HG03159 (cell line): Measurements from ENCODE around the gene WASHC4.
"Not testable (repeated sequence)": the region's sequence is repeated elsewhere in the genome, so short reads cannot be mapped to it uniquely, and the experiment has no call there.

Source experiments
- ATAC-seq: cut with Tn5 transposase; IDR thresholded peaks from one replicate; pipeline ENCODE4 v1.9.1; 2021; ENCODE audit warnings: mild to moderate bottlenecking, moderate library complexity; ENCODE audit not compliant: unreplicated experiment

Gene WASHC4

GRCh38 chr12:105157606-105158005 is 50.1 kb downstream of the WASHC4 start:
- no peak for ATAC-seq

- no peak for ATAC-seq
Measured at GRCh38 chr12:105158876-105159275, 51.3 kb downstream of the WASHC4 start.

GRCh38 chr12:105162174-105162573 is 54.6 kb downstream of the WASHC4 start:
- no peak for ATAC-seq

DNA sequence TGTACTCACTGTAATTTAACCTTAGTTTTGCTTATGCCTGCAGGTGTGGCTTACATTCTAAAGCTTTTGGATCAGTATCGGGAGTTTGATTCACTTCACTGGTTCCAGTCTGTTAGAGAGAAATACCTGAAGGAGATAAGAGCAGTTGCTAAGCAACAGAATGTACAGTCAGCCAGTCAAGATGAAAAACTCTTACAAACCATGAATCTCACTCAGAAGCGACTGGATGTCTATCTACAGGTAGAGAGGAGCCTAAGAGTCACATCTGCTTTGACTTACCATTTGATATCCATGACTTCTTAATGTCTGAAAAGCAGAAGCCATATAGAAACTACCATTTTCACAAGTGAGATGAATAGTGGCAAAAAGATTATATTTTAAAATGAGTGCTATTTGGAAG is 56.5 kb downstream of the WASHC4 start:
- ATAC-seq: no peak

- ATAC-seq: no peak
Measured at GRCh38 chr12:105166736-105167135, 59.2 kb downstream of the WASHC4 start.

- ATAC-seq: no peak
Measured at GRCh38 chr12:105167346-105167745, 59.8 kb downstream of the WASHC4 start.

DNA sequence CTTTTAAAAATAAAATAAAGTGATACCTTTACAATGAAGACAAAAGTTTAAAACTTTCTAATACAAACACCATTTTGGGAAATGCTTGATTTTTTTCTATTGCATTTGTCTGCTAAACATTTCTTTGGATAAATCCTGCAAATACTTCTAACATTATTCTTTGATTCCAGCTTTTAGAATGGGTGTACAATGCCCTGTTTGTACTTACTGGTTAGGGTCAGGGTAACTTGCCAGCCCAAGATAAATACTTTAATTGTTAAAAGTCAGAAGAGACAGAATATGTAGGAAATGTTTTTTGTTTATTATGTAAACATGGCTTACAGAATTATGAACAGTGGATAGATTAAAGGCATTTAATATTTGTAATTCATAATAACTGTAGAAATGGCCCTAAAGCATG is 60.5 kb downstream of the WASHC4 start:
- ATAC-seq: no peak

DNA sequence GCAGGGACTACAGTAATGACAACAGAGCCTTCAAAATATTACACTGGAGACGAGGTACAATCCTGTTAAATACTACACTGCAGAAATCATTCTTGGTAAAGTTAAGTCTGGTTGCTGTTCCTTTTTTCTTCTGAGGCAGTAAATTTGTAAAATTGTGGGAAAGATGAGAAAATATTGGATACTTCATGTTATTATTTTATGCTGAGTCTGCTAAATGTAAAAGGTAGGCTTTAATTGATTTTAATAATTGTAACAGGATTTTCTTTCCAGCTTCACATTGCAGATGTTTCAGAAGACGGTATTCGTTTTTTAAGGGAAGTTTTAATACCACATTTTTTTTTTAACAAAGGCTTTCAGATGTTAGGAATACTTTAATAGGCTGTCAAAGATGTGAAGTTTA is 62.6 kb downstream of the WASHC4 start:
- no peak for ATAC-seq

DNA sequence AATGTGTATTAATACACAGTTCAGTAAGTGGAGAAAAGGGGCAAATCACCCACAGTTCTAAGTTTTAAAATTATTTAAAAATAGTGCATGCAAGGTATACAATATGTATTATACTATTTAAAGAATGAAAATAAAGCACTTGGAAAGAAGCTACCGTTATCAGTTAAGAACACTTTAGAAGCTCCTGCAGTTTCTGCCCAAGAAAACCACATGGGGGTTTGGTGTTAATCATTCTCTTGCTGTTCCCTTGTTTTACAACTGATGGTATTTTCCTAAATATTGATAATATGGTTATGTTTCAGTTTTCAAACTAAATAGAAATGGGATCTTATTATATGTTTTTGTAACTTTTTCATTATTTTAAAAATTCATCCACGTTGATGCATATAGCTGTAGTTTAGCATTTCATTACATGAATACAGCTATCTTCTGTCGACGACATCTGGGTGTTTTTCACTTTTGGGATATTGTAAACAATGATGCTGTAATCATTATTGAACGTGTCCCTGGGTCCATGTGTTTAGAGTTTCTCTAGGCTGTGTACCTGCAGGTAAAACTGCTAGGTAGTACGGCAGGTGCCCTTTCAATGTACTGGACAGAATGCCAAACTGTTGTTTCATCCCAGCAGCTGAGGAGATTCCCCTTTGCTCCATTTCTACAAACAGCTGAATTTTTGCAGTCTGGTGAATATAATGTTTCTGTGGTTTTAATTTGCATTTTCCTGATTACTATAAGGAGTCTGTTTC is 64.3 kb downstream of the WASHC4 start:
- no peak for ATAC-seq

GRCh38 chr12:105175397-105175990 is 68.0 kb downstream of the WASHC4 start:
- no peak for ATAC-seq

GRCh38 chr12:105177208-105177607 is 69.7 kb downstream of the WASHC4 start:
- no peak for ATAC-seq

- not testable (repeated sequence) for ATAC-seq
Measured at GRCh38 chr12:105179114-105179513, 71.6 kb downstream of the WASHC4 start.

DNA sequence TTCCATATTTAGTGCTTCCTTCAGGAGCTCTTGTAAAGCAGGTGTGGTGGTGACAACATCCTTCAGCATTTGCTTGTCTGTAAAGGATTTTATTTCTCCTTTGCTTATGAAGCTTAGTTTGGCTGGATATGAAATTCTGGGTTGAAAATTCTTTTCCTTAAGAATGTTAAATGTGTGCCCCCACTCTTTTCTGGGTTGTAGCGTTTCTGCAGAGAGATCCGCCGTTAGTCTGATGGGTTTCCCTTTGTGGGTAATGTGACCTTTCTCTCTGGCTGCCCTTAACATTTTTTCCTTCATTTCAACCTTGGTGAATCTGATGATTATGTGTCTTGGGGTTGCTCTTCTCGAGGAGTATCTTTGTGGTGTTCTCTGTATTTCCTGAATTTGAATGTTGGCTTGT is 75.9 kb downstream of the WASHC4 start:
- not testable (repeated sequence) for ATAC-seq

DNA sequence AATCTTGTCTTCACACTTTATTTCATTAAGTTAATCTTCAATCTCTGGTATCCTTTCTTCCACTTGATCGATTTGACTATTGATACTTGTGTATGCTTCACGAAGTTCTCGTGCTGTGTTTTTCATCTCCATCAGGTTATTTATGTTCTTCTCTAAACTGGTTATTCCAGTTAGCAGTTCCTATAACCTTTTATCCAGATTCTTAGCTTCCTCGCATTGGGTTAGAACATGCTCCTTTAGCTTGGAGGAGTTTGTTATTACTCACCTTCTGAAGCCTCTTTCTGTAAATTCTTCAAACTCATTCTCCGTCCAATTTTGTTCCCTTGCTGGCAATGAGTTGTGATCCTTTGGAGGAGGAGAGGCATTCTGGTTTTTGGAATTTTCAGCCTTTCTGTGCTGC is 76.4 kb downstream of the WASHC4 start:
- ATAC-seq: not testable (repeated sequence)

GRCh38 chr12:105189293-105189692 is 81.8 kb downstream of the WASHC4 start:
- ATAC-seq: no peak

DNA sequence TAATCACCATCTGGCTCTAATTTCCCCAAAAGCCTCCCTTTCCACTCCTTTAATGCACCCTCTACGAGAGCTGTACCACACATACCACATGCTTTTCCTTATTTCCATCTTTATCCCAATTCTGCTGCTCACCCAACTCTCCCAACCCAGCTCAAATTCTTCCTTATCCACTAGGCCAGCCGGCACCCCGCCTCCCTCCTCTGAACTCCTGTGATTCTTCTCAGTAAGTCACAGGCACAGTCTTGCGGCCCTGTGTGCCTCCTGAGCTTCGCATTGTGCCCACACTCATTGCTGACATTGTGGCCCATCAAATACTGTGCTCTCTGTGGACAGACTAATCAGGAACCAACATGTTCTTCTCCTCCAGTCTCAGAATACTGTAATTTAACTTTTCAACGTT is 83.0 kb downstream of the WASHC4 start:
- ATAC-seq: no peak

DNA sequence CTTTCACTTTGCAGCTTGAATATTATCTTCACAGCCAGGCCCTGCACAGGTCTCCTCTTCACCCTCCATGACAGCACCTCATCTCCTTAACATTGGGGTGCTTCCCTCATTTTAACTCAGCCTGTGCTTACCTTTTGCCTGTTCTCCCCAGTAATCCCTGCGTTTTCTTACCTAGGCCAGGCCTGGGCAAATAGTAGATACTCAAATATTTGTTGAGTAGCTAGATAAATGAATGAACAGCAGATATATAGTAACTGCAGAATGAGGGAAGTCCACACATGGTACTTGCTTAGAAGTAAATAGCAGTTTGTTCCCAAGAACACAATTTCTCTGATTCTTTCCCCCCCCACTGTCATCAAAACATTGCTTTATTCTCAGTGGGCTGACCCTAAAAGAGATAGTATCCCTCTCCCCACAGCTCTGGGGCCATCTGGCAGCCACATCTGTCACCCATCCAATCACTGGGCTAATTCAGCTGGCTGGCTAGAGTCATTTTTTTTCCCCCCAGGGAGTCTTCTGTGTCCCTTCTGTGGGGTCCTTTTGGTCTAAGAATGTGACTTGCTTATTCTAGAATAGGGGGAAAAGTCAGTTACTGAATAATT is 85.2 kb downstream of the WASHC4 start:
- ATAC-seq: no peak

GRCh38 chr12:105194947-105195346 is 87.4 kb downstream of the WASHC4 start:
- ATAC-seq: no peak

GRCh38 chr12:105196090-105196489 is 88.6 kb downstream of the WASHC4 start:
- no peak for ATAC-seq

DNA sequence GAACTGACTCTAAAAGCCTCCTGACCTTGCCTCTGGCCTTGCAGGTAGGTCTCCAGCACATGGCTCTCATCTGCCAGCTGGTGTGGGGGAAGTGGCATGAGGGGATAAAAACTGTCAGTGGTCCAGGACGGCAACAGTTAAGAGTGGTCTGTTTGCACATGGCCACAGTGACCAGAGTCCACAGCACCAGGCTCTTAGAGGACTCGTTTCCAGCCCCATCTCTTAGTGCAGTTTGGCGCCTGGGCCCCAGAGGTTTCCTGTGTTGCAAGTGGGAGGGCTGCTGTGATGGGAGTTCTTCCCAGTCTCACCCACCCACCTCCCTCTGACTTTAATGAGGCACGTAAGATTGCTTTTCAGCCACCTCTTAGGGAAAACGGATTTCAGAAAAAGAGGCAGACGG is 91.4 kb downstream of the WASHC4 start:
- no peak for ATAC-seq

DNA sequence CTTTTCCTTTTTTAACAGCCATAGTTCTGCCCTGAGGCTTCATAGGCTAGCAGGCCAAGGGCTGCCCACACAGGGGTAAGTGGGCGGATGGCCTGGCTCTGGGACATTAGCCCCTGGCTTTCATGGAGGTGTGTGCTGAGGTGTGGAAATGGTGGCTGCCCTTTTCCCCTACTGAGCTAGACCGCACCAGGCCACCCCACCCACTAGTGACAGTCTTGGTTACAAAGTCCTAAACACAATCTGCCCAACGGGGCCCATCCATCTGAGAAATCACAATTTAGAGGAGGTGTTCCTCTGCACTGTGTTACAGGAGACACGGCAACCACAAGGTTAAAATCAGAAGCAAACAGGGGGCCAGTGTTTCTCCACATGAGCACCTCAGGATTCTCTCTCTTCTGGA is 92.9 kb downstream of the WASHC4 start:
- ATAC-seq: no peak

DNA sequence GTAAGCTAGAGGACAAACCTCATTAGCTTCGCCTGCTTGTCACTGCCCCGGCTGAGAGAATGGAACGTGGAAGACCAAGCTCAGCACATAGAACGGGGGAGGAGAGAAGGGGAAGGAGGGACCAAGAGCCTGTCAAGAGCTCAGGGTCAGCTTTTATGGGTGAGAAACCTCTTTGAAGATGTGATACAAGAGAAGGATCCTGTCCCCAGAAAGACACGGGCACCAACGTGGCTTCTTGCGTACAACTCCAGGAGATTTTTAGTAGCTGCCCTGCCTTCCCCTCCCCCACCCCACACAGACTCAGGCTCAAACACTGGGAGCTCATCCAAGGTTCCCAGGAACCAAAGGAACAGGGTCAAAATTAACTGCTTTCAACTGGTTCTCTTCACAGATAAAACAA is 93.8 kb downstream of the WASHC4 start:
- ATAC-seq: no peak
